HepG2 (cell line): ENCODE measurements around the gene DPP3. TPM values are rescaled to one million over a fixed set of nuclear protein-coding genes. Genes with fewer than 3 reads are reported as not detected.
A peak's percentile ranks its signal among the peaks of the same experiment; 100 is the strongest.

Experiments
- ELF3 ChIP-seq: IDR thresholded peaks from 2 replicates; pipeline ENCODE4 v1.6.1; 2016; ENCODE audit warnings: missing genetic modification reagents, missing compliant biosample characterization
- ELF4 ChIP-seq: sonication (generic); formaldehyde crosslinking; IDR thresholded peaks from 2 replicates; pipeline ENCODE4 v1.5.0; 2020; ENCODE audit warnings: missing genetic modification reagents, mild to moderate bottlenecking, moderate library complexity, borderline replicate concordance
- HNRNPUL1 ChIP-seq: fragments of 200-400 bp; formaldehyde crosslinking; IDR thresholded peaks from 2 replicates; pipeline ENCODE4 v1.6.1; 2017; ENCODE audit warnings: low read depth, mild to moderate bottlenecking, low read length, moderate library complexity
- MIXL1 ChIP-seq: IDR thresholded peaks from 2 replicates; pipeline ENCODE4 v1.6.1; 2016
- POGK ChIP-seq: sonication (generic); formaldehyde crosslinking; conservative IDR thresholded peaks from 2 replicates; pipeline ENCODE4 v1.8.0; 2022; ENCODE audit warnings: mild to moderate bottlenecking, moderate library complexity, missing genetic modification reagents
- POLR2AphosphoS5 ChIP-seq: IDR thresholded peaks from 2 replicates; pipeline ENCODE4 v1.6.1; 2012; ENCODE audit warnings: low read depth, low read length
- RNF2 ChIP-seq: fragments of 450-650 bp; conservative IDR thresholded peaks from 2 replicates; pipeline ENCODE4 v1.6.1; 2016; ENCODE audit warnings: low read depth
- TBX2 ChIP-seq: sonication (generic); formaldehyde crosslinking; IDR thresholded peaks from 2 replicates; pipeline ENCODE4 v1.5.0; 2020; ENCODE audit warnings: missing genetic modification reagents, mild to moderate bottlenecking, borderline replicate concordance
- ZBTB10 ChIP-seq: sonication (generic); formaldehyde crosslinking; IDR thresholded peaks from 2 replicates; pipeline ENCODE4 v1.4.0; 2020; ENCODE audit warnings: missing genetic modification reagents, borderline replicate concordance
- polyA plus RNA-seq, 8 experiments: library from polyadenylated mRNA; depleted of rRNA in 3 of 8; stranded (reverse) in 7 of 8; unstranded in 1 of 8; fragments of >200 nt; fragmentation: Illumina TruSeq in 4 of 8; extraction: Trizol in 4 of 8; gene quantifications; 2 replicates each; pipeline versions ENCODE4 v1.2.1 to v1.2.3, GENCODE V29; 2011 to 2016; ENCODE audit warnings: low read depth in 4 of 8, missing spikeins in 1 of 8, mixed read lengths in 1 of 8; ENCODE audit not compliant: insufficient read depth in 1 of 8
- total RNA-seq, 5 experiments: library from RNA; depleted of rRNA; stranded (reverse); fragments of >200 nt; fragmentation: Illumina TruSeq; extraction: Trizol; gene quantifications; 2 replicates each; pipeline ENCODE4 v1.2.3, GENCODE V29; 2016; ENCODE audit warnings: low read depth in 1 of 5

Gene DPP3
- total and polyA plus RNA-seq, 2 of the 13 experiments (the other 11 are each of a cell fraction or from before 2014, with no cell fraction given) = 38.4 to 59.8 TPM

GRCh38 chr11:66545701-66546367 is 65.6 kb downstream of the DPP3 start, which contains the start of gene ZDHHC24 (continued):
- TF ChIP-seq POGK (peak; percentile 63; the same call in 1 of the 2 replicates), ZBTB10 (CRISPR knock-in tag) (peak; percentile 22; the same call in 1 of the 2 replicates), ELF3 (CRISPR knock-in tag) (0 out of 2 replicates have a peak, but pooled peaks have one; percentile 45), MIXL1 (CRISPR knock-in tag) (no peak), POLR2AphosphoS5 (peak; percentile 60; the same call in 1 of the 2 replicates), TBX2 (CRISPR knock-in tag) (peak; percentile 53; the same call in 1 of the 2 replicates), HNRNPUL1 (no peak), RNF2 (peak; percentile 65), ELF4 (CRISPR knock-in tag) (peak; percentile 67; the same call in 1 of the 2 replicates)
- TF ChIP-seq, all 625 proteins: peak for 178
